ENCODE measurements around the gene SH2B3.

- TF ChIP-seq CTCF (IDR thresholded peaks at IDR 0.05), result no peak
- TF ChIP-seq EZH2 (IDR thresholded peaks at IDR 0.05; ENCODE audit: borderline replicate concordance, insufficient read depth, low read depth, low read length, poor library complexity, severe bottlenecking), result no peak
These were observed 12.8 kb downstream of the SH2B3 start for GRCh38 chr12:111418594-111418880.
